Smooth muscle cell (in vitro differentiated cells): ENCODE measurements around the gene HAVCR2. TPM values are rescaled to one million over a fixed set of nuclear protein-coding genes. Genes with fewer than 3 reads are reported as not detected.

Experiments
- DNase-seq: peaks from one replicate; lab custom pipeline; 2025; ENCODE audit not compliant: unreplicated experiment; lab: John Stamatoyannopoulos, UW
- H2AFZ ChIP-seq: fragments of 200-600 bp; sonication (generic); 2 replicates; pipeline ENCODE4 v1.6.0; 2016; ENCODE audit warnings: antibody characterized with exemption, low read depth, mild to moderate bottlenecking
- H3F3A ChIP-seq: fragments of 200-600 bp; sonication (generic); 2 replicates; pipeline ENCODE4 v1.6.0; 2017; ENCODE audit warnings: antibody characterized with exemption, low read depth
- H3K27ac ChIP-seq: fragments of 200-600 bp; sonication (generic); 2 replicates; pipeline ENCODE4 v1.5.1; 2016; ENCODE audit warnings: low read depth, mild to moderate bottlenecking
- H3K27me3 ChIP-seq: fragments of 200-600 bp; sonication (generic); 2 replicates; pipeline ENCODE4 v1.6.1; 2016; ENCODE audit warnings: low read depth, mild to moderate bottlenecking
- H3K36me3 ChIP-seq: fragments of 200-600 bp; sonication (generic); 2 replicates; pipeline ENCODE4 v1.5.1; 2016; ENCODE audit warnings: low read depth
- H3K4me1 ChIP-seq: fragments of 200-600 bp; sonication (generic); 2 replicates; pipeline ENCODE4 v1.5.1; 2016; ENCODE audit warnings: low read depth
- H3K4me2 ChIP-seq: fragments of 200-600 bp; sonication (generic); 2 replicates; pipeline ENCODE4 v1.6.0; 2016; ENCODE audit warnings: mild to moderate bottlenecking
- H3K4me3 ChIP-seq: fragments of 200-600 bp; sonication (generic); 2 replicates; pipeline ENCODE4 v1.5.1; 2016; ENCODE audit warnings: mild to moderate bottlenecking
- H3K79me2 ChIP-seq: fragments of 200-600 bp; sonication (generic); 2 replicates; pipeline ENCODE4 v1.6.0; 2016; ENCODE audit warnings: low read depth, mild to moderate bottlenecking
- H3K9ac ChIP-seq: fragments of 200-600 bp; sonication (generic); 2 replicates; pipeline ENCODE4 v1.6.0; 2016; ENCODE audit warnings: low read depth
- H3K9me3 ChIP-seq: fragments of 200-600 bp; sonication (generic); replicated peaks from 2 replicates; pipeline ENCODE4 v1.5.1; 2016; ENCODE audit warnings: low read depth
- H4K20me1 ChIP-seq: fragments of 200-600 bp; sonication (generic); 2 replicates; pipeline ENCODE4 v1.6.0; 2016; ENCODE audit warnings: low read depth
- CTCF ChIP-seq: fragments of 200-600 bp; sonication (generic); IDR thresholded peaks from 2 replicates; pipeline ENCODE4 v1.5.1; 2017; ENCODE audit warnings: borderline replicate concordance, mild to moderate bottlenecking, antibody characterized with exemption; ENCODE audit not compliant: insufficient read depth, poor library complexity, severe bottlenecking
- WGBS: methylation state at CpG from one replicate; pipeline ENCODE4 v1.1.7; 2016; ENCODE audit warnings: low lambda C conversion rate; 5-methylcytosine and 5-hydroxymethylcytosine counted together
- polyA plus RNA-seq: library from polyadenylated mRNA; unstranded; fragments of >200 nt; fragmentation: Nextera tagmentation; extraction: Ambion mirVana; gene quantifications from 2 replicates; pipeline ENCODE4 v1.2.1, GENCODE V29; 2016
- total RNA-seq: library from RNA; depleted of rRNA; stranded (reverse); fragments of >200 nt; gene quantifications from 2 replicates; pipeline ENCODE4 v1.2.3, GENCODE V29; 2014

The HAVCR2 gene
- total and polyA plus RNA-seq, 2 experiments from 2014 or later, result 0.04 to 0.17 TPM

GRCh38 chr5:157113002-157113401, 4.2 kb upstream of the HAVCR2 start:
- no peak overlapping the region for H3K27ac ChIP-seq
- no peak overlapping the region for H3K4me3 ChIP-seq
- no peak for DNase-seq
- WGBS, result 93% methylated on average over 5 of the region's 5 CpGs
- H3F3A ChIP-seq, result peaks cover 7% of the 10 kb centered on the region
- no peak for TF ChIP-seq CTCF
- no peaks in the 10 kb centered on the region for H4K20me1 ChIP-seq
- H3K9ac ChIP-seq, result no peak overlapping the region
- H3K9me3 ChIP-seq, result no peaks in the 10 kb centered on the region
- no peak overlapping the region for H2AFZ ChIP-seq
- no peaks in the 10 kb centered on the region for H3K27me3 ChIP-seq
- H3K79me2 ChIP-seq, result no peaks in the 10 kb centered on the region
- peaks cover 11% of the 10 kb centered on the region for H3K4me1 ChIP-seq
- no peaks in the 10 kb centered on the region for H3K36me3 ChIP-seq
- H3K4me2 ChIP-seq, result no peak overlapping the region

GRCh38 chr5:157109744-157110143, 900 bp upstream of the HAVCR2 start:
- no peaks in the 10 kb centered on the region for H3K9me3 ChIP-seq

GRCh38 chr5:157107508-157107907, 1.3 kb downstream of the HAVCR2 start:
- no peaks in the 10 kb centered on the region for H3F3A ChIP-seq
- H3K4me2 ChIP-seq, result peak overlapping the region; percentile 1
- H3K9me3 ChIP-seq, result no peaks in the 10 kb centered on the region
- H3K4me1 ChIP-seq, result no peaks in the 10 kb centered on the region
- H4K20me1 ChIP-seq, result no peaks in the 10 kb centered on the region
- H3K27me3 ChIP-seq, result no peaks in the 10 kb centered on the region
- H2AFZ ChIP-seq, result no peak overlapping the region
- H3K9ac ChIP-seq, result no peak overlapping the region
- TF ChIP-seq CTCF, result no peak
- no peaks in the 10 kb centered on the region for H3K36me3 ChIP-seq
- no peak for DNase-seq
- WGBS, result 35% methylated on average over 3 of the region's 3 CpGs
- no peak overlapping the region for H3K4me3 ChIP-seq
- H3K27ac ChIP-seq, result peak overlapping the region; percentile 54
- no peaks in the 10 kb centered on the region for H3K79me2 ChIP-seq

More at GRCh38 chr5:157109744-157110143, 900 bp upstream of the HAVCR2 start:
- Histone ChIP-seq H3K27ac (no peak overlapping the region), H3K9ac (no peak overlapping the region), H3K4me2 (no peak overlapping the region), H3F3A (peaks cover 1% of the 10 kb centered on the region), H3K36me3 (no peaks in the 10 kb centered on the region), H4K20me1 (no peaks in the 10 kb centered on the region), H3K4me3 (no peak overlapping the region), H3K27me3 (no peaks in the 10 kb centered on the region), H2AFZ (no peak overlapping the region), H3K4me1 (no peaks in the 10 kb centered on the region), H3K79me2 (no peaks in the 10 kb centered on the region)
- TF ChIP-seq CTCF, result no peak
- no peak for DNase-seq
- 88% methylated on average over 1 of the region's 1 CpG for WGBS
